Mesenchymal stem cell (in vitro differentiated cells and primary cell): ENCODE data around the gene SETDB1.

Experiments
- DNase-seq: peaks from one replicate; pipeline ENCODE4 v3.0.0-alpha.2; 2013
- H2AFZ ChIP-seq: one replicate; pipeline ENCODE4 v1.6.1; 2013; ENCODE audit warnings: low read depth, mild to moderate bottlenecking, control low read depth, inconsistent platforms, low read length, moderate library complexity
- H2AK5ac ChIP-seq: 2 replicates; pipeline ENCODE4 v1.6.1; 2013; ENCODE audit warnings: low read length, moderate library complexity, mild to moderate bottlenecking, inconsistent platforms; ENCODE audit not compliant: severe bottlenecking
- H2BK120ac ChIP-seq: one replicate; pipeline ENCODE4 v1.6.1; 2013; ENCODE audit warnings: low read depth, mild to moderate bottlenecking, inconsistent platforms, low read length, moderate library complexity
- H2BK12ac ChIP-seq, 2 experiments: one replicate each; pipeline ENCODE4 v1.6.1; 2013; ENCODE audit warnings: inconsistent platforms in 2 of 2, low read length in 2 of 2, mild to moderate bottlenecking in 2 of 2, moderate library complexity in 2 of 2, control low read depth in 1 of 2
- H2BK15ac ChIP-seq: one replicate; pipeline ENCODE4 v1.6.1; 2013; ENCODE audit warnings: mild to moderate bottlenecking, low read depth, inconsistent platforms; ENCODE audit not compliant: poor library complexity, severe bottlenecking
- H2BK5ac ChIP-seq: 2 replicates; pipeline ENCODE4 v1.6.1; 2013; ENCODE audit warnings: low read depth, mild to moderate bottlenecking, low read length, control low read depth, inconsistent platforms; ENCODE audit not compliant: poor library complexity, severe bottlenecking
- H3K14ac ChIP-seq, 2 experiments: one replicate each; pipeline ENCODE4 v1.6.1; 2013; ENCODE audit warnings: inconsistent platforms in 2 of 2, low read length in 2 of 2, control low read depth in 1 of 2, mild to moderate bottlenecking in 1 of 2, moderate library complexity in 1 of 2
- H3K18ac ChIP-seq, 2 experiments: one replicate each; pipeline ENCODE4 v1.6.1; 2013; ENCODE audit warnings: inconsistent platforms in 2 of 2, low read length in 2 of 2, control low read depth in 1 of 2, low read depth in 1 of 2, mild to moderate bottlenecking in 1 of 2
- H3K23ac ChIP-seq, 2 experiments: one replicate each; pipeline ENCODE4 v1.6.1; 2013; ENCODE audit warnings: inconsistent platforms in 2 of 2, low read length in 2 of 2, mild to moderate bottlenecking in 2 of 2, moderate library complexity in 2 of 2, control low read depth in 1 of 2
- H3K27ac ChIP-seq: 2 replicates; pipeline ENCODE4 v1.5.1; 2013; ENCODE audit warnings: mild to moderate bottlenecking, moderate library complexity, low read length, control low read depth, inconsistent platforms; ENCODE audit not compliant: poor library complexity, severe bottlenecking
- H3K27me3 ChIP-seq, 2 experiments: 2 replicates each; pipeline versions ENCODE4 v1.6.1 to v1.7.0; 2013; ENCODE audit warnings: low read length in 2 of 2, mild to moderate bottlenecking in 2 of 2, moderate library complexity in 2 of 2, control low read depth in 1 of 2, inconsistent platforms in 1 of 2; ENCODE audit not compliant: control insufficient read depth in 1 of 2, insufficient read depth in 1 of 2
- H3K36me3 ChIP-seq, 2 experiments: 2 replicates each; pipeline versions ENCODE4 v1.6.1 to v1.7.0; 2013; ENCODE audit warnings: low read length in 2 of 2, control low read depth in 1 of 2, inconsistent platforms in 1 of 2, low read depth in 1 of 2, mild to moderate bottlenecking in 1 of 2; ENCODE audit not compliant: insufficient read depth in 2 of 2, control insufficient read depth in 1 of 2
- H3K4ac ChIP-seq, 2 experiments: one replicate each; pipeline ENCODE4 v1.6.1; 2013; ENCODE audit warnings: inconsistent platforms in 2 of 2, low read length in 2 of 2, mild to moderate bottlenecking in 2 of 2, moderate library complexity in 2 of 2, control low read depth in 1 of 2, low read depth in 1 of 2
- H3K4me1 ChIP-seq: 2 replicates; pipeline ENCODE4 v1.6.1; 2013; ENCODE audit warnings: low read depth, low read length, control low read depth; ENCODE audit not compliant: control insufficient read depth, insufficient read depth
- H3K4me2 ChIP-seq: 2 replicates; pipeline ENCODE4 v1.6.1; 2013; ENCODE audit warnings: low read length, mild to moderate bottlenecking, inconsistent platforms; ENCODE audit not compliant: poor library complexity, severe bottlenecking
- H3K4me3 ChIP-seq, 2 experiments: 2 replicates each; pipeline versions ENCODE4 v1.5.1 to v1.7.0; 2013; ENCODE audit warnings: low read length in 2 of 2, mild to moderate bottlenecking in 2 of 2, control low read depth in 1 of 2, low read depth in 1 of 2; ENCODE audit not compliant: insufficient read depth in 1 of 2
- H3K79me1 ChIP-seq: replicated peaks from 2 replicates; pipeline ENCODE4 v1.6.1; 2013; ENCODE audit warnings: mild to moderate bottlenecking, control low read depth, low read length, inconsistent platforms; ENCODE audit not compliant: poor library complexity, severe bottlenecking
- H3K9ac ChIP-seq: 2 replicates; pipeline ENCODE4 v1.7.0; 2013; ENCODE audit warnings: mild to moderate bottlenecking, low read length, moderate library complexity
- H3K9me3 ChIP-seq: 2 replicates; pipeline ENCODE4 v1.7.0; 2013; ENCODE audit warnings: mild to moderate bottlenecking, low read length; ENCODE audit not compliant: control insufficient read depth
- H4K8ac ChIP-seq: one replicate; pipeline ENCODE4 v1.6.1; 2013; ENCODE audit warnings: inconsistent platforms, mild to moderate bottlenecking, low read length, moderate library complexity
- H4K91ac ChIP-seq: one replicate; pipeline ENCODE4 v1.6.1; 2013; ENCODE audit warnings: mild to moderate bottlenecking, low read length, inconsistent platforms
- WGBS: methylation state at CpG from one replicate; pipeline ENCODE4 v1.1.7; 2013; ENCODE audit warnings: mixed read lengths; 5-methylcytosine and 5-hydroxymethylcytosine counted together

The SETDB1 gene

DNA sequence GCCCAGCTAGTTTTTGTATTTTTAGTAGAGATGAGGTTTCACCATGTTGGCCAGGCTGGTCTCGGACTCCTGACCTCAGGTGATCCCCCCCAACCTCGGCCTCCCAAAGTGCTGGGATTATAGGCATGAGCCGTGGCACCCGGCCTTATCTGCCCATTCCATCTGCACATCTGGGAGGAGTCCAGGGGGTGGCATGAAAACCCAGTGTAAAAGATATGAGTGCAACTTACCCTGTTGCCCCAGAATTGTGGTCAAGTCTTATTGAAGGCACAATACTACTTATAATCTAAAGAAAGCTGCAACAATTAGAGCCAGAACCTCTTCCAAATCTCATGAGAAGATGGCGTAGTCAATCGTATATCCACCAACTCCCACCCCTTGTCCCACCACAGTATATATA is 20.9 kb upstream of the SETDB1 start:
- Histone ChIP-seq H3K4ac (no peak overlapping the region), H4K91ac (no peak overlapping the region), H3K4me3 (no peak overlapping the region), H2BK5ac (no peak overlapping the region), H3K36me3 (no peaks in the 10 kb centered on the region), H4K8ac (no peak overlapping the region), H3K79me1 (no peaks in the 10 kb centered on the region), H2BK120ac (no peak overlapping the region), H2AFZ (no peak overlapping the region), H3K27ac (no peak overlapping the region), H2BK15ac (no peak overlapping the region), H3K27me3 (no peaks in the 10 kb centered on the region), H3K4me2 (no peak overlapping the region), H3K4me1 (no peaks in the 10 kb centered on the region), H3K23ac (no peak overlapping the region), H2BK12ac (no peak overlapping the region), H3K14ac (no peak overlapping the region), H2AK5ac (no peak overlapping the region), H3K9me3 (no peaks in the 10 kb centered on the region), H3K9ac (no peak overlapping the region), H3K18ac (no peak overlapping the region)
- DNase-seq, result no peak
- WGBS, result 96% methylated on average over 6 of the region's 6 CpGs

GRCh38 chr1:150906329-150906728 is 19.8 kb upstream of the SETDB1 start:
- Histone ChIP-seq H2BK120ac (no peak overlapping the region), H3K79me1 (no peaks in the 10 kb centered on the region), H2BK12ac (no peak overlapping the region), H3K27me3 (no peaks in the 10 kb centered on the region), H3K4me2 (no peak overlapping the region), H3K9me3 (no peaks in the 10 kb centered on the region), H3K18ac (no peak overlapping the region), H3K27ac (no peak overlapping the region), H3K4me1 (no peaks in the 10 kb centered on the region), H4K8ac (no peak overlapping the region), H3K9ac (no peak overlapping the region), H4K91ac (no peak overlapping the region), H2AFZ (no peak overlapping the region), H2AK5ac (no peak overlapping the region), H3K23ac (no peak overlapping the region), H3K4me3 (no peak overlapping the region), H2BK15ac (no peak overlapping the region), H3K14ac (no peak overlapping the region), H3K36me3 (no peaks in the 10 kb centered on the region), H2BK5ac (no peak overlapping the region), H3K4ac (no peak overlapping the region)
- no peak for DNase-seq
- WGBS, result no CpG with 5 or more reads among the region's 1 CpG

GRCh38 chr1:150906813-150907212 is 19.4 kb upstream of the SETDB1 start:
- Histone ChIP-seq H3K4me1 (no peaks in the 10 kb centered on the region), H3K4me3 (no peak overlapping the region), H2BK120ac (no peak overlapping the region), H3K9ac (no peak overlapping the region), H4K8ac (no peak overlapping the region), H2AFZ (no peak overlapping the region), H2BK12ac (no peak overlapping the region), H2BK5ac (no peak overlapping the region), H3K36me3 (no peaks in the 10 kb centered on the region), H2AK5ac (no peak overlapping the region), H3K9me3 (no peaks in the 10 kb centered on the region), H3K18ac (no peak overlapping the region), H3K27me3 (no peaks in the 10 kb centered on the region), H3K4ac (no peak overlapping the region), H3K23ac (no peak overlapping the region), H3K4me2 (no peak overlapping the region), H4K91ac (no peak overlapping the region), H3K14ac (no peak overlapping the region), H2BK15ac (no peak overlapping the region), H3K79me1 (no peaks in the 10 kb centered on the region), H3K27ac (no peak overlapping the region)
- WGBS, result 92% methylated on average over 2 of the region's 2 CpGs
- DNase-seq, result no peak

DNA sequence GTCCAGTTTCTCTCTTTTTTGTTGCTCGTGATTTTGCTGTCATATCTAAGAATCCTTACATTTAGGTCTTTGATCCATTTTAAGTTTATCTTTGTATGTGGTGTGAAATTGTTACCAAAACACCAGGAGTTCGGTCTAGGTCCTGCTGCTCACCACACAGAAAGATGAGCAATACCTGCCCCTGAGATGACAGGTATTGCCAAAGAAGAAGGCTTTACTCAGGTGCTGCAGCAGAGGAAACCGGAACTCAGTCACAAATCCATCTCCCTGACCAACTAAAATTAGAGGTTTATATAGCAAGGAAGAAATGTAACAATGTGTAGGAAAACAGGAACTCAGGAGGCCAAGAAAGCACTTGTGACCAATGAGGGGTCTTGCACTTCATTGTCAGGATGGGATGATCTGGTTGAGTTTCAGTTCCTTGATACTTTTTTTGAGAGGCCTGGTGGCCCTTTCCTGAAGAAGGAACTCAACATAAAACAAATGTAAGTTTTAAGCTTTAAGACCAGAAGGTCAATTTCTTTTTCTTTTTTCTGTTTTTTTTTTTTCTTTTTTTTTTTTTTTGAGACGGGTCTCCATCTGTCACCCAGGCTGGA is 16.5 kb upstream of the SETDB1 start:
- Histone ChIP-seq H3K27me3 (no peaks in the 10 kb centered on the region), H2AK5ac (no peak overlapping the region), H3K4ac (no peak overlapping the region), H2BK120ac (no peak overlapping the region), H3K4me1 (no peaks in the 10 kb centered on the region), H3K18ac (no peak overlapping the region), H2BK5ac (no peak overlapping the region), H3K4me2 (no peak overlapping the region), H2AFZ (no peak overlapping the region), H4K91ac (no peak overlapping the region), H3K36me3 (no peaks in the 10 kb centered on the region), H3K23ac (no peak overlapping the region), H3K79me1 (no peaks in the 10 kb centered on the region), H4K8ac (no peak overlapping the region), H2BK12ac (no peak overlapping the region), H2BK15ac (no peak overlapping the region), H3K27ac (no peak overlapping the region), H3K14ac (no peak overlapping the region), H3K9me3 (no peaks in the 10 kb centered on the region), H3K9ac (no peak overlapping the region), H3K4me3 (no peak overlapping the region)
- DNase-seq, result no peak
- 100% methylated on average over 1 of the region's 4 CpGs for WGBS
